ENCODE data around the gene HDLBP. TPM values are rescaled to one million over a fixed set of nuclear protein-coding genes. Genes with fewer than 3 reads are reported as not detected.

Gene HDLBP
- total and polyA plus RNA-seq, 2 experiments from 2014 or later: 230 to 306 TPM

DNA sequence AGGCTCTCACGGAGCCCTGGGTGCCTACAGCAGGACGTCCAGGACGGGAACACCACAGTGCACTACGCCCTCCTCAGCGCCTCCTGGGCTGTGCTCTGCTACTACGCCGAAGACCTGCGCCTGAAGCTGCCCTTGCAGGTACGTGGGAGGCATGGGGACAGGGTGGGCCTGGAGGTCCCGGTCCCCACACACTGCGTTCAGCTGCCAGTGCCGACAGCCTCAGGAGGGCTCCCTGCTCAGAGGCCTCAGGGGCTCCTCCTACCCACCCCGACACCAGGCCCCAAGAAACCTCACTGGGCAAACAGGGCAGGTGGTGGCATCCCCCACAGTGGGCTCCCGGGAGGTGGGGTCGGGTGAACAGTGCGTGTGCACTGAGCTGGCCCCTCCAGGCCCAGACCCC, 116.2 kb downstream of the HDLBP start:
- H3K27me3 Mint-ChIP-seq (ENCODE audit: insufficient read depth, low read depth, poor library complexity): peaks cover 9% of the 10 kb centered on the region
- Histone ChIP-seq H4K20me1 (replicated peaks; ENCODE audit: insufficient read depth) (no peaks in the 10 kb centered on the region), H3K27me3 (ENCODE audit: insufficient read depth) (no peaks in the 10 kb centered on the region), H3F3A (replicated peaks; ENCODE audit: low read depth) (no peaks in the 10 kb centered on the region), H3K4me2 (no peak overlapping the region), H3K4me3 (no peak overlapping the region), H3K79me2 (replicated peaks; ENCODE audit: insufficient read depth) (no peaks in the 10 kb centered on the region), H3K9me2 (ENCODE audit: insufficient read depth) (no peaks in the 10 kb centered on the region), H2AFZ (no peak overlapping the region), H3K4me1 (ENCODE audit: insufficient read depth) (no peaks in the 10 kb centered on the region), H3K27ac (ENCODE audit: low read depth) (no peak overlapping the region), H3K36me3 (ENCODE audit: insufficient read depth) (no peaks in the 10 kb centered on the region)
- no peak overlapping the region for H3K4me3 Mint-ChIP-seq
- no peaks in the 10 kb centered on the region for H3K4me1 Mint-ChIP-seq
- H3K9me3 Mint-ChIP-seq: no peaks in the 10 kb centered on the region; the same call in 2 of the 3 replicates
- ATAC-seq (peak; percentile 31), DNase-seq (ENCODE audit: low spot score) (no peak)
- TF ChIP-seq, protein P1, sequence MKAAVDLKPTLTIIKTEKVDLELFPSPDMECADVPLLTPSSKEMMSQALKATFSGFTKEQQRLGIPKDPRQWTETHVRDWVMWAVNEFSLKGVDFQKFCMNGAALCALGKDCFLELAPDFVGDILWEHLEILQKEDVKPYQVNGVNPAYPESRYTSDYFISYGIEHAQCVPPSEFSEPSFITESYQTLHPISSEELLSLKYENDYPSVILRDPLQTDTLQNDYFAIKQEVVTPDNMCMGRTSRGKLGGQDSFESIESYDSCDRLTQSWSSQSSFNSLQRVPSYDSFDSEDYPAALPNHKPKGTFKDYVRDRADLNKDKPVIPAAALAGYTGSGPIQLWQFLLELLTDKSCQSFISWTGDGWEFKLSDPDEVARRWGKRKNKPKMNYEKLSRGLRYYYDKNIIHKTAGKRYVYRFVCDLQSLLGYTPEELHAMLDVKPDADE (IDR thresholded peaks at IDR 0.05): no peak
- TF ChIP-seq ZNF331 (CRISPR knock-in tag; IDR thresholded peaks at IDR 0.05; ENCODE audit: low read depth) (no peak), EZH2phosphoT487 (IDR thresholded peaks at IDR 0.05; ENCODE audit: unreplicated experiment) (no peak), ZNF462 (CRISPR knock-in tag; IDR thresholded peaks at IDR 0.05) (no peak), ZNF114 (CRISPR knock-in tag; IDR thresholded peaks at IDR 0.05) (no peak), POLR2AphosphoS5 (IDR thresholded peaks at IDR 0.05; ENCODE audit: low read depth) (no peak), EZH2 (IDR thresholded peaks at IDR 0.05; ENCODE audit: low read depth, unreplicated experiment) (no peak), REST (IDR thresholded peaks at IDR 0.05; ENCODE audit: unreplicated experiment) (no peak)
- no peak overlapping the region for H3K27ac Mint-ChIP-seq
- H3K36me3 Mint-ChIP-seq (ENCODE audit: low read depth): no peaks in the 10 kb centered on the region
